Right lobe of liver (tissue), 5 donors: ENCODE data around the gene GAGE12J. TPM values are rescaled to one million over a fixed set of nuclear protein-coding genes. Genes with fewer than 3 reads are reported as not detected.

Source experiments
- total RNA-seq, 6 experiments: library from RNA; depleted of rRNA in 2 of 6; stranded (reverse); fragments of >200 nt in 2 of 6; fragmentation: NEBNext Ultra II Directional in 3 of 6; extraction: Animal tissue kit (Norgen Biotek cat#: 25700) in 3 of 6; gene quantifications; one replicate each; pipeline versions ENCODE4 v1.1.0 to v1.2.4, GENCODE V29; 2016 to 2023
- donor health status: DM: no; HTN: no; CAD: no.
- donor health status: DM: no; HTN: no; CAD: no.
- donor health status: DM: no; HTN: yes; CAD: no.
- donor health status: DM: no; HTN: yes; CAD: no.

Gene GAGE12J
- total RNA-seq, 6 experiments from 2014 or later = not detected

Other genes with a start within 250 kb of the GAGE12J start
- 10 to 100 TPM in 1 of 6 experiments, 1 to 10 TPM in 5; 3.1 to 11.2 (median 5.1) TPM for gene PRAF2, start 248.0 kb upstream of the GAGE12J start, total RNA-seq
- 10 to 100 TPM; 31.8 to 65.2 (median 47.9) TPM for gene WDR45, start 242.2 kb upstream of the GAGE12J start, total RNA-seq
- 10 to 100 TPM in 3 of 6 experiments, 1 to 10 TPM in 3; 9.3 to 14.9 (median 10.2) TPM for gene GPKOW, start 198.3 kb upstream of the GAGE12J start, total RNA-seq
- 10 to 100 TPM in 4 of 6 experiments, 1 to 10 TPM in 2; 8.8 to 24.0 (median 18.4) TPM for gene MAGIX, start 159.3 kb upstream of the GAGE12J start, total RNA-seq
- gene PLP2, start 150.1 kb upstream of the GAGE12J start, total RNA-seq = 10 to 100 TPM in 4 of 6 experiments, 1 to 10 TPM in 2; 7.4 to 24.4 (median 14.5) TPM
- gene PRICKLE3, start 135.7 kb upstream of the GAGE12J start, total RNA-seq = 1 to 10 TPM; 3.8 to 6.4 (median 5.0) TPM
- gene SYP, start 121.8 kb upstream of the GAGE12J start, total RNA-seq = under 1 TPM in 5 of 6 experiments, not detected in 1; 0.12 to 0.39 (median 0.27) TPM
- gene CACNA1F, start 88.7 kb upstream of the GAGE12J start, total RNA-seq = under 1 TPM in 1 of 6 experiments, not detected in 5; 0.06 TPM
- gene CCDC22, start 86.6 kb upstream of the GAGE12J start, total RNA-seq = 10 to 100 TPM in 1 of 6 experiments, 1 to 10 TPM in 5; 7.7 to 10.9 (median 8.7) TPM
- gene FOXP3, start 57.3 kb upstream of the GAGE12J start, total RNA-seq = 1 to 10 TPM in 1 of 6 experiments, under 1 TPM in 5; 0.18 to 1.2 (median 0.32) TPM
- gene PPP1R3F, start 52.2 kb upstream of the GAGE12J start, total RNA-seq = 1 to 10 TPM; 1.6 to 4.0 (median 2.2) TPM
- not detected for gene GAGE10, start 18.4 kb upstream of the GAGE12J start, total RNA-seq
- gene GAGE13, start 9.5 kb downstream of the GAGE12J start, total RNA-seq = not detected
- gene GAGE12C, start 210.1 kb downstream of the GAGE12J start, total RNA-seq = not detected
- not detected for gene GAGE12D, start 219.7 kb downstream of the GAGE12J start, total RNA-seq
- gene GAGE12E, start 229.3 kb downstream of the GAGE12J start, total RNA-seq = not detected
- gene GAGE12F, start 238.8 kb downstream of the GAGE12J start, total RNA-seq = not detected
- not detected for gene GAGE12G, start 248.4 kb downstream of the GAGE12J start, total RNA-seq